GM21381 (cell line): ENCODE results near the gene TSPAN17.

ENCODE experiments used
- ATAC-seq: cut with Tn5 transposase; IDR thresholded peaks from one replicate; pipeline ENCODE4 v1.9.1; 2021; ENCODE audit warnings: mild to moderate bottlenecking, moderate library complexity; ENCODE audit not compliant: unreplicated experiment

Gene TSPAN17

DNA sequence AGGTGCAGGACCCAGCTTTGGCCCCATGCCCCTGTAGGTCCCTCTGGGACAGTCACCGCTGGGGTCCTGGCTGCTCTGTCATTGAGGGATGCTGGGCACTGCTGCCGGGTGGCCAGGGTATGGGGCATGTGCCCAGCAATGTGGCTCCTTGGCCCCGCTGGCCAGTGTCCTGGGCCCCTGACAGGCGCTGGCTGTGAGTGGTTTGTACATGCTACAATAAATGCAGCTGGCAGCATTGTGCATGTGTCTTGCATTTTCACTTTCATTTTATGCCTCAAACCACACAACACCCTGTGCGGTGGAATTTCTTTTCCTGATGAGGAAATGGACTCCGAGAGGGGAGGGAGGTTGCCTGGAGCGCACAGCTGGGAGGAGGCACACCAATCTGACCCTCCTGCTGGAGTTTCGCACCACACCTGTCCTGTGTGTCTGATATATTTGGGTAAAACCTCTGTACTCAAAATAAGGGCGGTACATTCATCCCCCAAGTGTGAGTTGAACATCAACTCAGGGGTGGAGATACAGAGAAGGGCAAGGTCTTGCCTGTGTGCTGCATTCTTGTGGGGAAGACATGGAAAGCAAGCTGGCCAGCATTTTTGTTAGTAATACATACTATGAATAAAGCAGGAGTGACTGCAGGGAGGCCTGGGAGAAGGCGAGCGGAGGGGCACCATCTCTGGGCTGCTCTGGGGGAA is 11.7 kb downstream of the TSPAN17 start:
- no peak for ATAC-seq

DNA sequence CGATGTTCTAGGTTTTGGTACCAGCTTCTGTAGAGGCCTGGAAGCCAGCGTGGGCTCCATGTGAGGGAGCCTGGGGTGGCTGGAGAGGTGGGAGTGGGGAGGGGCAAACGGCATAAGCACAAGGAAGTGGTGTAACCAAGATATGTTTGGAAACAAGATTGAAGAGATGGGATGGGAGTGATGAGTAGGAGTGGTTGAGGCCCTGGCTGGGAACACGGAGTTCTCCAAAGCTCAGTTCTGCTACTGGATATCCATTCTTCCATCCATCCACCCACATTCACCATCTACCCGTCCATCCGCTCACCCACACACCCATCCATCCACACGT is 12.2 kb downstream of the TSPAN17 start:
- ATAC-seq, result no peak

- no peak for ATAC-seq
Observed at GRCh38 chr5:176659860-176660461, 12.7 kb downstream of the TSPAN17 start.

GRCh38 chr5:176660530-176660859 is 13.2 kb downstream of the TSPAN17 start:
- ATAC-seq, result no peak

DNA sequence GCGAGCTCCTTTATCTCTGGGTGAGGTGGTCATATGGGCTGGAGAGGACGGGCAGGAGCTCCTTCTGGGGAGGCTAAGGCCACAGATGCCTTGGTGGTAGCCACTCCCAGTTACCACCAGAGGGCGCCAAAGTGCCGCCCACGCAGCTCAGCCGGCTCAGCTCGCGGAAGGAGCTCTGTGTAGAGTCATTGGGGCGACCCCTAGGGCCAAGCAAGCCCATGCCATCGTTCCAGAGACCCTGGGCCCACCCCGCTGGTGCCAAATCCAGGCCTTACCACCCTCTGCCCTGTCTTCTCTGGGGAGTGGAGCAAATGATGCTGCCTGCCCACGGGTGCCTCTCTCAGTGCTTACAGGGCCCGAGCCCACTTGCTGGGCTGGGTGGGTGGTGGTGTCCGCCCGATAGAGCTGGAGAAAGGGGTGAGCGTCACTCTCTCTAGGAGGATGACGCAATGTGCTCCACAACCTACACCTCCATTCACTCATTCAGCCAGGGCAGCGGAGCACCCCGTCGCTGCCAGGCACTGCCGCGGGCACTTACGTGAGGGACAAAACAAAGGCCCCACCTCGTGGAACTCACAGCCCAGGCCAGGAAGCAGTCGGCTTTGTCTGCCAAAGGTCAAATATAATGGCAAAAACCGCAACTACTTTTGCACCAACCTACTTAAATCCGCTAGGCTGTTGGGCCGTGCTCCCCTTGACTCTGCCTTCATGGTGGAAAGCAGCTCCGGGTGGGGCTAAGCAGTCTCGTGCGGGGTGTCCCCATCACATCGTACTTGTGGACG is 13.8 kb downstream of the TSPAN17 start:
- no peak for ATAC-seq

DNA sequence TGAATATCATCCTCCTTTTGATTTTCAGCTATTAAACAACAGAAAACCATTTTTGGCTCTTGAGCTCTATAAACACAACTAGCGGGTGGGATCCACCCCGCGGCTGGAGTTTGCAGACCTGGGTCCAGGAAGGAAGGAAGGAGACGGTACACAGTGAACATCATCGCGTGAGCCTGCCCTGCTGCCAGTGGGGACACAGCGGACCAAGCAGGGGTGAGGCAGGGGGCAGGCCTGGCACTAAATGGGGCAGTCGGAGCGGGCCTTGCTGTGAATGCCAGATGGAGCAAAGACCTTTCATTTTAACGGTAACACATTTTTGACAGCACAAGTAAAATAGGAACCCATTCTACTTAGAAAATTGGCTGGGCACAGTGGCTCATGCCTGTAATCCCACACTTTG is 14.4 kb downstream of the TSPAN17 start:
- no peak for ATAC-seq

- no peak for ATAC-seq
Observed at GRCh38 chr5:176662371-176663333, 15.4 kb downstream of the TSPAN17 start.

DNA sequence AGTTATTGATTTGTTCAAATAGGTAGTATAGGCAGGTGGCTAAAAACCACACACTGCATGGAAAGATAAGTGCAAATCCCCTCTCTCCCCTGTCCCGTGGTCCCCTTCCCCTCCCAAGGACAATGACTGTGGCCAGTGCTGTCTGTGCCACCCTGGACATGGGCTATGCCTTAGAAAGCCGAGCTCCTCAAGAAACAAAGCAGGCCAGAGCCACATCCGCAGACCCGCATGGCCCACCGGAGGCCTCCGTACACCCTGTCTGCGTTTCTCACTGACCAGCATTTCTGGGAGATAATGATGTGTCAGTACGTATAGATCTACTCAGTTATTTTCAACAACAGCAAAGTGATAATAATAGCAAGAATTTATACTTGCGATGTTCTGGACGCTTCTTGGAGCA is 16.3 kb downstream of the TSPAN17 start:
- no peak for ATAC-seq

DNA sequence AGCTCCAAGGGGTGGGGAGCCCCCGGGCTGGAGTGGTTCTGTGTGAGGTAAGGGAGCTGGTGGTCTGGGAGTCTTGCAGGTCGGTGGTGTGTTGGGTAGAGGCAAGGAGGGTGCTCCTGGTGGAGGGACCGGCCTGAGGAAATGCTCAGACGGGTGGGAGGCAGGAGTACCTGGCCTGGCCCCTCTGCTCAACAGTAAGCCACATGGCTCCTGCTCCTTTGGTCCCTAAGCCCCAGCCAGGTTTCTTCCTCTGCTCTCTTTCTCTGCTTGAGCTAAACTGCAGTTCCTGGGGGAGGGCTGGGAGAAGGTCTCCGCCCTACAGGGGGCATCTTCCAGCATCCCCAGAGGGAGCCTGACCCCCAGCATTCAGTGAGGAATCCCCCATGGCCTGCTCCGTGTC is 17.2 kb downstream of the TSPAN17 start:
- ATAC-seq, result no peak

DNA sequence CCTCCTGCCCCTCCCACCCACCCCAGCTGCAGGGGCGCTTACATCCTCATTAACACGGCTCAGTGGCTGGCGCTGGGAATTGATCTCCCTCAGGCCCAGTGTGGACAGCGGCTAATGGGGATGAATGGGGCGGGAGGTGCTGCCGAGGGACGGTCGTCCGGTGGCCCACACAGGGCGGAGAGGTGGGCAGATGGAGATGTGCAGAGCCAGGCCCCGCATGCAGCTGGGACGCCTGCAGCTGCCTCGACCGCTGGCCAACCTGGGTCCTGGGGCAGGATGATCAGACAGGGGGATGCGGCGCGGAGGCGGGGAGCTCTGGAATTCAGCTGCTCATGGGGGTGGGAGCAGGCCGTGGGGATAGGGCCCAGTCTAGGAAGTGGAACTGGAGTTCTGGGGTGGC is 17.6 kb downstream of the TSPAN17 start:
- no peak for ATAC-seq

DNA sequence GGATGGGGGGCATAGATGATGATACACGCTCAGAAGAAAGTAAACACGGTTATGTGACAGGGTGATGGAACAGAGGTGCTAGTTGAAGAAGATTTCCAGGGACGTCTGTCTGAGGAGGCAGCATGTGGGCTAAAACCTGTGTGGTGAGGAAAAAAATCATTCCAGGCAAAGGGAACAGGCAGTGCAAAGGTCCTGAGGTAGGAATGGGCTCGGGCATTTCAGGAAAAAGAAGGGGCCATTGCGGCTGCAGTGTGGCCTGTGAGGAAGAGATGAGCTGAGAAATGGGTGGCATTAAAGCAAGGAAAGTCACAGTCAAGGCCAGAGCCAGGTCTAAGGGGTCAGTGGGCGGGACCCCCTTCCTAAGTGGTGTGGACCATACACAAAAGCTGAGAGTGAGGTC is 18.2 kb downstream of the TSPAN17 start:
- no peak for ATAC-seq

- ATAC-seq, result no peak
Observed at GRCh38 chr5:176667637-176668036, 20.4 kb downstream of the TSPAN17 start.

DNA sequence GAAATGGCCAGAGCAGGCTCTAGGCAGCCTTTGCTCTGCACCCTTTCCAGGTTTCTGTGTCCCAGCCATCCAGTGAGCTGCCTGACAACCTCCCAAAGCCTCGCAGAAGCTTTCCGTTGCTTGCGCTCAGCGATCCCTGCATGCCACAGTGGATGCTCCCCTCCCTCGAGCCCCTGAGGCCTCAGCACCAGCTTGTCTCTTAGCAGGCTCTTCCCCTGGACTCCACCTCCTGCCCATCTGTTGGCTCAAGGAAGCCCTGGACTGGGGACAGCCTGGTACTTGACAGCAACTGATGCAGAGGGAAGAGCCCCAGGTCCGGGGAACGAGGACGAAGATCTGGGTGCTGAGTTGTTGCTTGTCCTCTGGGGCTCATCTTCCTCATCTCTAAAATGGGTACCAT is 23.2 kb downstream of the TSPAN17 start:
- no peak for ATAC-seq

DNA sequence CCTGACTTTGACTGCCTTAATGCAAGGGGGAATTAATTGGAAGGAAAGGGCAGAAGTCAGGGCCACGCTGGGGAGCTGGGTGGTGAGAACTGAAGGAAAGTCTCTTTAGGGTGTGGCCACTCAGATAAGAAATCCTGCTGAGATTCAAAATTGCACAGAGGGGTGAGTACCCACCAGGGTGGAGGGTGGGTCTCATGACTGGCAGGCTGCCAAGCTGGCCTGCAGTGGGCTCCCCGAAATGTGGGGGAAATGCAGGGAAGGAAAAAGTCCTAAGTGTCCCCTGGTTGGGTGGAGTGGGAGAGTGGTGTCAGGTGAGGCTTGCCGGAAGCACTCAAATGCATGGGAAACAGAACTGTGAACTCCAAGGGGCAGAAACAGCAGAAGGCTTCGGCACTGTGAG is 24.1 kb downstream of the TSPAN17 start:
- ATAC-seq, result no peak

DNA sequence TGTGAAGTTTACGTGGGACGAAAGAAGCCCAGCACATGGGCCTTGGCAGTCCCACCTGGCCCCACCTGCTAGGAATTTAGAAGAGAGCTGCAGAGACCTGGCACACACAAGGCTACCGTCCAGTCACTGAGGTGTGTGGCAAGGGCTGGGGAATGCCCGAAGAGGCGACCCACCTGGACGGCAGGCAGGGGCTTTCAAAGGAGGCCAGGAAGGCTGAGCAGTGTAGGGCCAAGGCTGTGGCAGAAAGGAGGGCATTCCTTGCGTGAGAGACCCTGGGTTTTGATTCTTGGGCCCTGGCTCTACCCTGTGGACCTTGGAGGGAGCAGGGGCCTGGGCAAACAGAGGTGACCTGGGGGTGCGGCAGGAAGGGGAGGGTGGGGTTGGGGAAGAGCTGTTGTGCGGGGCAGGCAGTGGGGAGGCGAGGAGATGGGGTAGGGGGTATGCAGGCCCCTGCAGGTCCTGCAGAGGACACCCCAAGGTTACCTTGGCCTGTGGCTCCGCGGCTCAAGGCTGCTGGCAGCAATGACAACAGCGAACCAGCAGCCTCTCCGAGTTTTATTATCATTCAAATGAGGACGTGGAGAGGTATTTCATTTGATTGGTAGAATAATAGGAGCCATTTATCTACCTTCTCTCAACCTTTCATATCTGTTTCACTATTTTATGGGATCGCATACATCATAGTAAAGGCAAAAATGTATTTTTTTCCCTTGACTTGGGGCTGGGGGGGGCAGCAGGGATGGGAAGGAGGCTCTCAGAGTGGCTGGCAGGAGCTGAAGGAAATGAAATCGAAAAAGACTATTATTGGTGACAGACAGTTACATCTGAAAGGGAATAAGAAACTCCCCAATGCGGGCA is 24.8 kb downstream of the TSPAN17 start:
- no peak for ATAC-seq

- no peak for ATAC-seq
Observed at GRCh38 chr5:176673651-176674583, 26.6 kb downstream of the TSPAN17 start.

DNA sequence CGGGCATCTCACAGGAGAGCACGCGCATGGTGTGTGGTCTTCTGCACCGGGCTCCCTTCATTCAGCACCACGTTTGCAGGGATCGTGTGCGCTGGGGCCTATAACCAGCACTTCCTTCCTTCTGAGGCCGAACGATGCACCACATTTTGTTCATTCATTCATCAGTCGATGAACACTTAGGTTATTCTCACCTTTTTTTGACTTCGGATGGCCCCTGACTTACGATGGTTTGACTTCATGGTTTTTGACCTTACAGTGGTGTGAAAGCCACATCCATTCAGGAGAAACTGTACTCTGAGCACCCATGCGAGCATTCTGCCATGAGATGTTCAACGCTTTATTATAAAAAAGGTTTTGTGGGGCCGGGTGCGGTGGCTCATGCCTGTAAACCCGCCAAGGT is 27.5 kb downstream of the TSPAN17 start:
- no peak for ATAC-seq

GRCh38 chr5:176675676-176676360 is 28.5 kb downstream of the TSPAN17 start:
- ATAC-seq, result no peak

DNA sequence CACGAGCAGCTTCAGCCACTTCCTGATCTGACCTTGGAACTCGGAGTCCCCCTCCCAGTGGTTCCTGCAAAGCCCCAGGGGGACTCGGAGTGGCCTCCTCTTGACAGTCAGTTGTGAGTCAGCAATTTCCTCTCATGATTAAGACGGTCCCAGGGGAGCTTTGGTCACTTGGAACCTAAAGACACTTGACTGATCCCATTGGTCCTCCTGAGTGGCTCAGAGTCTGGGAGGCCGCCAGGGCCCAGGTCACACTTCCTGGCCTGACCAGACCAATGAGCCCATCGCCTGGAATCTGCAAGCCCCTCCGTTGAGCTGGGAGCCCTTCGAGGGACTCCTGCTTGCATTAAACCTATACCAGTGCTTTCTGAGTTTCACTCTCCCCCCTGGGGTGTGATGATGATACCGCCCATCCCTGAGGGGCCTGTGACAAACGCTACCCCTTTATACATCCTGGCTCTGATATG is 29.1 kb downstream of the TSPAN17 start:
- ATAC-seq, result peak; percentile 55
